Measurements from ENCODE around the gene VASN.

Gene VASN

DNA sequence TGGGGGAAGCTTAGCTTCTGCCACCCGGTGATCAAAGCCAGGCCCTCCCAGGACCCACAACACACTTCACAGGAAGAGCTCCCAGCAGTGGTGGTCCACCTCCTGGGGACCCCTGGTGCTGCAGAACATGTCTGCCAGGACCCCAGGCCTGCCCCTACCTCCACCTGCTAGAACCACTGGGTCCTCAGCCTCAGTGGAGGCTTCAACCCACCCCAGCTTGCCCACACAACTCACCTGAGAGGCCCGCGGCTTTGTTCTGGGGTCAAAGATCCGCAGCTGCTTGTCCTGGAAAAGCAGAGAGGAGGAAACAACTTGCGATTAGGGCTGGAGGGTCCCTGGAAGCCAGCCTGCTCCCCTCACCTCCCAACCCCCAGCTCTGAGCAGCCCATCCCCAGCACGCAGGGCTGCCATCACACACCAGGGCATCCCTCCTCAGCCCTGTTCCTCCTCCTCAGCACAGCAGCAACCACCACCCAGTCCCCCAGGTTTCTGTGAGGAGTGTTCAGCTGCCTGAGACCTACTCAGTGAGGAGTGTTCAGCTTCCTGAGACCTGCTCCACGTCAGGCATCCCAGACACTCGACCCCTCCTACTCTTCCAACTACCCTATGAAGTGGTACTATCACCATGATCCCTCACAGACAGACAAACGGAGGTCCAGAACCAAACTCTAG lies 23.5 kb downstream of the VASN start:
- TF ChIP-seq, protein P1, sequence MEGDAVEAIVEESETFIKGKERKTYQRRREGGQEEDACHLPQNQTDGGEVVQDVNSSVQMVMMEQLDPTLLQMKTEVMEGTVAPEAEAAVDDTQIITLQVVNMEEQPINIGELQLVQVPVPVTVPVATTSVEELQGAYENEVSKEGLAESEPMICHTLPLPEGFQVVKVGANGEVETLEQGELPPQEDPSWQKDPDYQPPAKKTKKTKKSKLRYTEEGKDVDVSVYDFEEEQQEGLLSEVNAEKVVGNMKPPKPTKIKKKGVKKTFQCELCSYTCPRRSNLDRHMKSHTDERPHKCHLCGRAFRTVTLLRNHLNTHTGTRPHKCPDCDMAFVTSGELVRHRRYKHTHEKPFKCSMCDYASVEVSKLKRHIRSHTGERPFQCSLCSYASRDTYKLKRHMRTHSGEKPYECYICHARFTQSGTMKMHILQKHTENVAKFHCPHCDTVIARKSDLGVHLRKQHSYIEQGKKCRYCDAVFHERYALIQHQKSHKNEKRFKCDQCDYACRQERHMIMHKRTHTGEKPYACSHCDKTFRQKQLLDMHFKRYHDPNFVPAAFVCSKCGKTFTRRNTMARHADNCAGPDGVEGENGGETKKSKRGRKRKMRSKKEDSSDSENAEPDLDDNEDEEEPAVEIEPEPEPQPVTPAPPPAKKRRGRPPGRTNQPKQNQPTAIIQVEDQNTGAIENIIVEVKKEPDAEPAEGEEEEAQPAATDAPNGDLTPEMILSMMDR (IDR thresholded peaks at IDR 0.05; ENCODE audit: extremely low read depth, insufficient read depth, missing control alignments) = no peak
- in situ Hi-C loops (cut with MboI; ENCODE audit: low pct_unique_long_range_greater_than_20kb, low sequenced_read_pairs, unreplicated experiment) = no loop called here
- no peak for DNase-seq (ENCODE audit: low spot score)

DNA sequence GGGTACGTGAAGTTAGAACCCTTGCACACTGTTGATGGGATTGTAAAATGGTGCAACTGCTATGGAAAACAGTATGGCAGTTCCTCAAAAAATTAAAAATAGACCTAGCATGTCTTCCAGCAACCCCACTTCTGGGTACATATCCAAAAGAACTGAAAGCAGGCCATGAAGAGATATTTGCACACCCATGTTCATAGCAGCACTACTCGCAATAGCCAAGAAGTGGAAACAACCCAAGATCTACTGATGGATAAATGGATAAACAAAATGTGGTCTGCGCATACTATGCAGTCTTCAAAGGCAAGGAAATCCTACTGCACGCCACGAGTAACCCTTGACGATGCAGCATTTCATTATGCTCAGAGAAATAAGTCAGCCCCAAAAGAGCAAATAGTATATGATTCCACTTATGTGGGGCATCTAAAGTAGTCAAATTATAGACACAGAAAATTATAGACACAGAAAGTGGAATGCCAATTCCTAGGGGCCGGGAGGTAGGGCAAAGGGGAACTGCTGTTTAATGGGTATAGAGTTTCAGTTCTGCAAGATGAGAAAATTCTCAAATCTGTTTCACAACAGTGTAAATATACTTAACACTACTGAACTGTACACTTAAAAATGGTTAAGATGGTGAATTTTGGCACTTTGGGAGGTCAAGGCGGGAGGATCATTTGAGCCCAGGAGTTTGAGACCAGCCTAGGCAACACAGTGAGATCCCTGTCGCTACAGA lies 27.5 kb downstream of the VASN start:
- no peak for DNase-seq (ENCODE audit: low spot score)
- TF ChIP-seq, protein P1 (IDR thresholded peaks at IDR 0.05; ENCODE audit: extremely low read depth, insufficient read depth, missing control alignments) = no peak
- in situ Hi-C loops (cut with MboI; ENCODE audit: low pct_unique_long_range_greater_than_20kb, low sequenced_read_pairs, unreplicated experiment) = no loop called here

DNA sequence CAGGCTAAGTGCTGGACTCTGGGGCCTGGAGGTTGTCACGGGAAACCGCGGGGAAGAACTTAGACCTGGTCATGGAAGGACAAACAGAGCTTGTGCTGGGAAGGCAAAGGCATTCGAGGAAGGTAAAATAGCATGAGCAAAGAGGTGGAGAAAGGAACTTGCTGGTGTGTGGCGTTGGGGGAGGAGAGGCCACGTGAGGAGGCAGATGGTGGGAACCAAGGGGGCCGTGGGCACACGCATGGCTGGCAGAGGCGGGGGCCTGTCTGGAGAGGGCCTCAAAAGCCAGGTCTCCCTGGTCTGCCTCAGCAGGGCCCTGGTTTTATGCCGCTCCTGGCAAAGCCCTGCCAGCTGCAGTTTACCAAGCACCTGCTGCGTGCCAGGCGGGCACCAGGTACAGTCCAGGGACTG lies 29.4 kb downstream of the VASN start:
- in situ Hi-C loops (cut with MboI; ENCODE audit: low pct_unique_long_range_greater_than_20kb, low sequenced_read_pairs, unreplicated experiment) = no loop called here
- no peak for DNase-seq (ENCODE audit: low spot score)
- TF ChIP-seq, protein P1 (IDR thresholded peaks at IDR 0.05; ENCODE audit: extremely low read depth, insufficient read depth, missing control alignments) = no peak

DNA sequence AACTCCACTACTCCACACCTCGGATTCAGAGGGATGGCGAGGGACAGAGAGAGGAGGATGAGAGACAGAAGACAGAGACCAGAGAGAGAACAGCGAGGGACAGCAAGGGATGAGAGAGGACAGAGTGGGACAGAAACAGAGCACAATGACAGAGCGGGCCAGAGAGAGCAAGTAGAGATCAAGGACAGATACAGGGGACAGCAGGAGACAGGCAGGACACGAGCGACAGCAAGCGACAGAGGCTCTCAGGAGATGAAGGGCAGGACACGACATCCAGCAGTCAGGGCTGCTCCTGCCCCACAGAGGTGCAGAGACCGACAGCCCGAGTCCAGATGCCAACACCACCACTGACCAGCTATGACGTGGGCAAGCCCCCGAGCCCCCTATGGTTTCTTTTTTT lies 29.9 kb downstream of the VASN start:
- DNase-seq (ENCODE audit: low spot score) = no peak
- TF ChIP-seq, protein P1 (IDR thresholded peaks at IDR 0.05; ENCODE audit: extremely low read depth, insufficient read depth, missing control alignments) = no peak
- in situ Hi-C loops (cut with MboI; ENCODE audit: low pct_unique_long_range_greater_than_20kb, low sequenced_read_pairs, unreplicated experiment) = no loop called here

DNA sequence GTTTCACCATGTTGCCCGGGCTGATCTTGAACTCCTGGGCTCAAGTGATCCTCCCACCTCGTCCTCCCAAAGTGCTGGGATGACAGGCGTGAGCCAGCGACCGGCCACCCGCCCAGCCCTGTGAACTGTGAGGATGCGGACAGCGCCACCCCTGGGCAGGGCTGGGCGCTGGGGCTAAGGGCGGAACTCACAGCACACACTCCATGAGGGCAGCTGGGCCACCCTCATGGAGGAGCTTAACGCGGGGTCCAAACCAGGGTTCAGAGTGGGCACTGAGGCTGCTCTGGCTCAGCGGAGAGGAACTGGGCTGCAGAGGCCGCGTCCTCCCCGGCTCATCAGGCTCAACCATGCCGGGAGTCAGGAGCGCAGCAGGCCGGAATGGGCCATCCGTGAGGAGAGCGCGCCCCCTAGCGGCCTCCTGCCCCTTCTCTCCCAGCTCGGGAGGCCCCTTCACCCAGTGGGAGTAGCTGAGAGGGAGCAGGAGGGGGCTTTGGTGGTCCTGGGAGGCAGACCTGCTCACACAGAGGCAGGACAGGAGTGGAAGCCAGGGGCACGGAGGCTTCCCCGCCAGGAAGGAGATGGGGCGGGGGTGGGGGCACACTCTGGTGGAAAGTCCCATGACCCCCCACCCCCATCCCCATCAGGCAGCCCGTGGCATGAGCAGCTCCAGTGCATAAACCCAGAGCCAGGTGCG lies 30.9 kb downstream of the VASN start:
- TF ChIP-seq, protein P1 (IDR thresholded peaks at IDR 0.05; ENCODE audit: extremely low read depth, insufficient read depth, missing control alignments) = peak; percentile 96
- DNase-seq (ENCODE audit: low spot score) = peak; percentile 93
- in situ Hi-C loops (cut with MboI; ENCODE audit: low pct_unique_long_range_greater_than_20kb, low sequenced_read_pairs, unreplicated experiment) = no loop called here

DNA sequence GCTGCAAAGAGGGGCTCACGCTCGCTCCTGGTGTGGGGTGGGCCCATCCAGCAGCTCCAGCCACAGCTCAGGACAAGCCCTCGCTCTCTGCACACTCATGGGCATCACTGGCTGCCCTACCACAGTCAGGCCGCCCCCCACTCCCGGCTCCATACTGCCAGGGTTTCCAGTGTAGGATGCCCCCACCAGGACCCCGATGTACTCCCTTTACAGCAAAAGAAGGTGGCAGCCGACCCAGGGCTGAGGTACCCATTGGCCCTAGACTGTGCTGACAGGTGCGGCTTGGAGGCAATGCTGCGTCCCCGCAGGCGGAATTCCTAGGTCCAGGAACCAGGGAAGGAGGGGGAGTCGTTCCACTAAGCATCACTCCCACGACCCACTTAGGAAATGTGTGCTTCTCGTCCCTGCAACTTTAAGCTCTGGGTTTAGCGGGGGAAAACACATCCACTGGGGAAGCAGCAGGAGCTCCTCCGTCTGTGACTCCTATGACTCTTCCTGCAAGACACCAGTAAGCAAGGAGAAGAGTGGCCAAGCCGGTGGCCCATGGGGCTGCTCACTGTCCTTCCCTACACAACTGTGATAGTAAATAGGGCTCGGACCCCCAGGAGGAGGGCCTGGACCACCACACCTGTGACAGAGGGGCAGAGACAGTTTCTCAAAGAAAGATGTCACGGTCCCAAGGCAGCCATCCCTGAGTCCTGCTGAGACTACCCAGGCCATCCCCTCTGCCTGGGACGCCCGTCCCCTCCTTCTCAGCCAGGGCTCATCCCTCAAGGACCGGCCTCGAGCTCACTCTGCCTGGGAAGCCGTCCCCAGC lies 31.7 kb downstream of the VASN start:
- in situ Hi-C loops (cut with MboI; ENCODE audit: low pct_unique_long_range_greater_than_20kb, low sequenced_read_pairs, unreplicated experiment) = no loop called here
- TF ChIP-seq, protein P1 (IDR thresholded peaks at IDR 0.05; ENCODE audit: extremely low read depth, insufficient read depth, missing control alignments) = peak; percentile 13
- no peak for DNase-seq (ENCODE audit: low spot score)
